Common myeloid progenitor, CD34-positive (primary cell): ENCODE measurements around the gene NKIRAS2.

ENCODE experiments used
- CTCF ChIA-PET: fragments of 350-600 bp; sonication (Branson Sonifier 250); formaldehyde crosslinking; loops from one replicate; lab custom pipeline; 2021; ENCODE audit warnings: antibody characterized with exemption; lab: Charles Lee
- POLR2A ChIA-PET: fragments of 350-600 bp; sonication (Branson Sonifier 250); formaldehyde crosslinking; loops from one replicate; lab custom pipeline; 2021; ENCODE audit warnings: antibody characterized with exemption; lab: Charles Lee
- DNase-seq, 3 donors: peaks; one replicate each; pipeline versions ENCODE4 v3.0.0 to v3.0.0-alpha.2; 2013
- H3K27ac ChIP-seq, 2 experiments: 1 replicate in 1 of 2; 2 replicates in 1 of 2; pipeline ENCODE4 v1.7.0; 2013; ENCODE audit warnings: inconsistent platforms in 2 of 2, low read length in 2 of 2, mild to moderate bottlenecking in 2 of 2, low read depth in 1 of 2, moderate library complexity in 1 of 2; ENCODE audit not compliant: severe bottlenecking in 2 of 2, insufficient read depth in 1 of 2, poor library complexity in 1 of 2
- H3K27me3 ChIP-seq, 5 experiments: replicated peaks in 2 of 5; 1 replicate in 3 of 5; 2 replicates in 2 of 5; pipeline versions ENCODE4 v1.6.1 to v1.7.0; 2013; ENCODE audit warnings: low read length in 4 of 5, mild to moderate bottlenecking in 2 of 5, moderate library complexity in 2 of 5, inconsistent platforms in 1 of 5; ENCODE audit not compliant: insufficient read depth in 5 of 5, control insufficient read depth in 4 of 5
- H3K36me3 ChIP-seq, 4 experiments: 1 replicate in 2 of 4; 2 replicates in 2 of 4; pipeline versions ENCODE4 v1.6.1 to v1.7.0; 2013; ENCODE audit warnings: low read length in 3 of 4, control low read depth in 1 of 4, mild to moderate bottlenecking in 1 of 4; ENCODE audit not compliant: control insufficient read depth in 4 of 4, insufficient read depth in 4 of 4
- H3K4me1 ChIP-seq, 4 experiments: 1 replicate in 3 of 4; 2 replicates in 1 of 4; pipeline versions ENCODE4 v1.6.1 to v1.7.1; 2013; ENCODE audit warnings: low read length in 3 of 4, mild to moderate bottlenecking in 3 of 4, control low read depth in 1 of 4, inconsistent platforms in 1 of 4, moderate library complexity in 1 of 4; ENCODE audit not compliant: control insufficient read depth in 4 of 4, insufficient read depth in 4 of 4; ENCODE audit errors: control extremely low read depth in 1 of 4
- H3K4me3 ChIP-seq, 7 experiments: 1 replicate in 4 of 7; 2 replicates in 3 of 7; pipeline versions ENCODE4 v1.5.1 to v1.7.0; 2013; ENCODE audit warnings: mild to moderate bottlenecking in 7 of 7, low read length in 6 of 7, moderate library complexity in 6 of 7, inconsistent platforms in 2 of 7, low read depth in 2 of 7, control low read depth in 1 of 7; ENCODE audit not compliant: insufficient read depth in 4 of 7, control insufficient read depth in 1 of 7; ENCODE audit errors: extremely low read depth in 1 of 7
- H3K9me3 ChIP-seq, 5 experiments: 1 replicate in 4 of 5; 2 replicates in 1 of 5; pipeline versions ENCODE4 v1.6.1 to v1.7.1; 2013; ENCODE audit warnings: low read length in 4 of 5, mild to moderate bottlenecking in 2 of 5, inconsistent platforms in 1 of 5, low read depth in 1 of 5, moderate library complexity in 1 of 5; ENCODE audit not compliant: control insufficient read depth in 4 of 5, insufficient read depth in 2 of 5; ENCODE audit errors: control extremely low read depth in 1 of 5
- WGBS: methylation state at CpG from one replicate; pipeline ENCODE4 v1.1.5; 2013; ENCODE audit not compliant: insufficient coverage; 5-methylcytosine and 5-hydroxymethylcytosine counted together

The NKIRAS2 gene

DNA sequence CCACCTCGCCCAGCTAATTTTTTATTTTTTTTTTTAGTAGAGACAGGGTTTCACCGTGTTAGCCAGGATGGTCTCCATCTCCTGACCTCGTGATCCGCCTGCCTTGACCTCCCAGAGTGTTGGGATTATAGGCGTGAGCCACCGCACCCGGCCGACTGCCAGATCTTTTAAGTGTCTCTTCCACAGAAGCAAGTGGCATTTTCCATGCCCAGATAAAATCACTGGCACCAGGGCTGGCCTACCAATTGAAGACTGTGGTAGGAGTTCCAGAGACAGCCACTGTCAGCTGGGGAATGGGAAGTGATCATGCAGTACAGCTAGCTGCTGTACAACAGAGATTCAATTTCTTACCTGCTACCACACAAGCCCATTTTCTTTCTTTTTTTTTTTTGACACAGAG, 35.4 kb upstream of the NKIRAS2 start:
- Histone ChIP-seq H3K4me3 (no peak overlapping the region), H3K36me3 (peaks cover 15 to 82% (median 70%) of the 10 kb centered on the region in 4 experiments), H3K27ac (no peak overlapping the region), H3K9me3 (no peaks in the 10 kb centered on the region), H3K4me1 (no peaks in the 10 kb centered on the region), H3K27me3 (no peaks in the 10 kb centered on the region)
- 98% methylated on average over 6 of the region's 8 CpGs for WGBS
- CTCF ChIA-PET = interaction anchor here (1.1 to 1.9 kb wide), 3 partner anchors 10 to 25 kb away, joined by 3 to 6 read pairs (median 5); no protein-coding TSS in a partner anchor
- POLR2A ChIA-PET = no interaction called here
- DNase-seq = no peak

DNA sequence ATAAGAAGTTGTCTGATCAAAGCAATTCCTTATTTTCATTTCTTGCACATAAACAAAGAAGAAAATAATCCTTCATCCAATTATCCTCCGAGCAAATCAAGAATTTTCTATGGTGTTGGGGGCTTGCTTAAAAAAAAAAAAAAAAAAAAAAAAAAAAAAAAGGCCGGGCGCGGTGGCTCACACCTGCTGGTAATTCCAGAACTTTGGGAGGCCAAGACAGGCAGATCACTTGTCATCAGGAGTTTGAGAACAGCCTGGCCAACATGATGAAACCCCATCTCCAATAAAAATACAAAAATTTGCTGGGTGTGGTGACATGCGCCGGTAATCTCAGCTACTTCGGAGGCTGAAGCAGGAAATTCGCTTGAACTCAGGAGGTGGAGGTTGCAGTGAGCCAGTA, 34.0 kb upstream of the NKIRAS2 start:
- WGBS = no CpG with 5 or more reads among the region's 8 CpGs
- H3K27me3 ChIP-seq = no peaks in the 10 kb centered on the region
- no peaks in the 10 kb centered on the region for H3K9me3 ChIP-seq
- ChIA-PET CTCF (interaction anchor here (0.6 kb wide), 1 partner anchor 115 kb away, joined by 3 read pairs; no protein-coding TSS in a partner anchor), POLR2A (no interaction called here)
- no peak overlapping the region for H3K4me3 ChIP-seq
- no peak for DNase-seq
- H3K4me1 ChIP-seq = no peaks in the 10 kb centered on the region
- peaks cover 15 to 86% (median 73%) of the 10 kb centered on the region in 4 experiments for H3K36me3 ChIP-seq
- no peak overlapping the region for H3K27ac ChIP-seq

GRCh38 chr17:41986634-41987033, 33.3 kb upstream of the NKIRAS2 start:
- Histone ChIP-seq H3K9me3 (no peaks in the 10 kb centered on the region), H3K27me3 (no peaks in the 10 kb centered on the region), H3K27ac (no peak overlapping the region), H3K4me3 (no peak overlapping the region), H3K4me1 (no peaks in the 10 kb centered on the region), H3K36me3 (peaks cover 15 to 89% (median 71%) of the 10 kb centered on the region in 4 experiments)
- no CpG with 5 or more reads among the region's 1 CpG for WGBS
- ChIA-PET CTCF (no interaction called here), POLR2A (no interaction called here)
- no peak for DNase-seq

GRCh38 chr17:41987642-41988041, 32.2 kb upstream of the NKIRAS2 start:
- no peak for DNase-seq
- POLR2A ChIA-PET = interaction anchor here (2.0 kb wide), 1 partner anchor 10 kb away, joined by 5 read pairs; no protein-coding TSS in a partner anchor
- H3K36me3 ChIP-seq = peaks cover 17 to 88% (median 72%) of the 10 kb centered on the region in 4 experiments
- no peak overlapping the region for H3K27ac ChIP-seq
- H3K27me3 ChIP-seq = no peaks in the 10 kb centered on the region
- no peaks in the 10 kb centered on the region for H3K4me1 ChIP-seq
- no peaks in the 10 kb centered on the region for H3K9me3 ChIP-seq
- WGBS = 89% methylated on average over 1 of the region's 3 CpGs
- H3K4me3 ChIP-seq = no peak overlapping the region
- CTCF ChIA-PET = no interaction called here

DNA sequence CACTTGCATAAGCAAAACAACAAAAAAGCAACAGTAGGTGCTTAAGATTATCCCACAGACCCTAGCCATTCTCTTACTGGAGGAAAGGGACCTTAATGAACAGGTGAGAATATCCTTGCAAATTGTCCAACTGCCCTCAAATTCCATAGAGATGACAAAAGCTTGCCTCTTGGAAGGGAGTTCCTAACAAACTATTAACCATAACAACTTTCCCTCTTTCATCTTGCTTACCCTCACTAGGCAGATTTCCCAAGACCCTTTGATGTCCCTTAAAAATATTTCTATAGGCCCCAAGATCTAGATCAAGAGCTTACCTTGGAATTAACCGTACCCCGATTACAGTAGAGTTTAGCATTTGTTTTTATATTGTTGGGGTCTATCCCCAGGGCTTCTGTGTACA, 31.5 kb upstream of the NKIRAS2 start:
- no CpG with 5 or more reads among the region's 2 CpGs for whole genome bisulfite sequencing
- H3K9me3 ChIP-seq = no peaks in the 10 kb centered on the region
- H3K27me3 ChIP-seq = no peaks in the 10 kb centered on the region
- H3K4me1 ChIP-seq = no peaks in the 10 kb centered on the region
- H3K4me3 ChIP-seq = no peak overlapping the region
- H3K27ac ChIP-seq = no peak overlapping the region
- ChIA-PET CTCF (no interaction called here), POLR2A (interaction anchor here (2.0 kb wide), 1 partner anchor 9 kb away, joined by 5 read pairs; no protein-coding TSS in a partner anchor)
- H3K36me3 ChIP-seq = peaks cover 17 to 88% (median 71%) of the 10 kb centered on the region in 4 experiments
- no peak for DNase-seq

DNA sequence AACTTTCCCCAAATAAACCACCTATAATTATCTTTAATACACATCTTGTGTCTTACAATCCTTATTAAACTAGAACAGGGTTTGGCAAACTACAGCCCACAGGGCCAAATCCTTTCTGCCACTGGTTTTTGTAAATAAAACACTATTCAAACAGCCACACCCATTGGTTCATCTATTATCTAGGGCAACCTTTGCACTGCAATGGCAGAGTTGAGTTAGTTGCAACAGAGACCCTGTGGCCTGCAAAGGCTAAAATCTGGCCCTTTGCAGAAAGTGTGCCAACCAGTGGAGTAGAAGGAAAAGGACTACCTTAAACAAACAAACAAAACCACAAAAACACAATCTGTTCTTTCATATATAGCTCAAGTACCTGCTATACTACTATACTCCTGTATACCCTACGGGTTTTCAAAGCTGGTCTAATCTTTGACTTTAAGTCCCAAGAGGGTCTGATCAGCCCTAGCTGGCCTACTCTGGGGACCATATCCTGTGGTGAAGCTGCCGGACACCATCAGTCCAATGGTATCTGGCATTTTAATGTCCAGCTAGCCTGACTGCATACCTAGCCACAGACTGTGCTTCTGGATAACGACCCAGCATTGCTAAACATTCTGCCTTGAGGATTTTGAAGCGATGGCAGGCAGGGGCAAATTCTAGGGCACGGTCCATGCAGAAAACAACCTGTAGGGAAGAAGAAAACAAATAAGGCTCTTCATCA, 30.0 kb upstream of the NKIRAS2 start:
- Histone ChIP-seq H3K36me3 (peaks cover 23 to 89% (median 68%) of the 10 kb centered on the region in 4 experiments), H3K9me3 (no peaks in the 10 kb centered on the region), H3K27me3 (no peaks in the 10 kb centered on the region), H3K4me3 (no peak overlapping the region), H3K4me1 (no peaks in the 10 kb centered on the region), H3K27ac (no peak overlapping the region)
- CTCF ChIA-PET = no interaction called here
- no peak for DNase-seq
- 98% methylated on average over 5 of the region's 5 CpGs for WGBS
- POLR2A ChIA-PET = no interaction called here

DNA sequence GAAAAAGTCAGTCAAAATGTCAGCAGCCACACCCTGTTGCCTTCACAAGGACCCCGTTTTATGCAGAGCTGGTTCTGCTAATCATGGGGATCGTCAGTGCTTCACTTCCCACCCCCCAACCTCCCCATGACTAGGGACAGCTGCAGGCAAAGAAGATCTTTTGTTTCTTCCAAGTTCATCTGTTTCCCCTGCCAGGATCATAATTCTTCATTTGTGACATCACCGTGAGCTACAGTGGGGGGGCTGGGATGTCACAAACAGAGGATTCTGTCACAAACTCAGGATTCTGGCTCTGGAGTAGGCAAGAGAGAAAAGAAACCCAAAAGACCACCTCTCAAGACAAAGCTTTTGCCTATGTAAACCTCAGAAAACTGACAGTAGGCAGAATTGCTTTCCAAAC, 27.3 kb upstream of the NKIRAS2 start:
- ChIA-PET CTCF (interaction anchor here (1.0 kb wide), 1 partner anchor 139 kb away, joined by 3 read pairs; no protein-coding TSS in a partner anchor), POLR2A (no interaction called here)
- DNase-seq = no peak
- no peaks in the 10 kb centered on the region for H3K9me3 ChIP-seq
- H3K4me1 ChIP-seq = no peaks in the 10 kb centered on the region
- no peak overlapping the region for H3K27ac ChIP-seq
- no peaks in the 10 kb centered on the region for H3K27me3 ChIP-seq
- H3K4me3 ChIP-seq = no peak overlapping the region
- WGBS = 86% methylated on average over 3 of the region's 3 CpGs
- peaks cover 19 to 94% (median 71%) of the 10 kb centered on the region in 4 experiments for H3K36me3 ChIP-seq
